Skeletal muscle cell (primary cell): ENCODE measurements around the gene SETBP1.

Experiments used
- DNase-seq: peaks from one replicate; pipeline ENCODE4 v3.0.0-alpha.2; 2010; ENCODE audit warnings: low read depth
- H3K4me3 ChIP-seq: 2 replicates; pipeline ENCODE4 v1.5.1; 2011; ENCODE audit warnings: low read depth, mild to moderate bottlenecking, control low read depth, low read length, moderate library complexity

The SETBP1 gene

DNA sequence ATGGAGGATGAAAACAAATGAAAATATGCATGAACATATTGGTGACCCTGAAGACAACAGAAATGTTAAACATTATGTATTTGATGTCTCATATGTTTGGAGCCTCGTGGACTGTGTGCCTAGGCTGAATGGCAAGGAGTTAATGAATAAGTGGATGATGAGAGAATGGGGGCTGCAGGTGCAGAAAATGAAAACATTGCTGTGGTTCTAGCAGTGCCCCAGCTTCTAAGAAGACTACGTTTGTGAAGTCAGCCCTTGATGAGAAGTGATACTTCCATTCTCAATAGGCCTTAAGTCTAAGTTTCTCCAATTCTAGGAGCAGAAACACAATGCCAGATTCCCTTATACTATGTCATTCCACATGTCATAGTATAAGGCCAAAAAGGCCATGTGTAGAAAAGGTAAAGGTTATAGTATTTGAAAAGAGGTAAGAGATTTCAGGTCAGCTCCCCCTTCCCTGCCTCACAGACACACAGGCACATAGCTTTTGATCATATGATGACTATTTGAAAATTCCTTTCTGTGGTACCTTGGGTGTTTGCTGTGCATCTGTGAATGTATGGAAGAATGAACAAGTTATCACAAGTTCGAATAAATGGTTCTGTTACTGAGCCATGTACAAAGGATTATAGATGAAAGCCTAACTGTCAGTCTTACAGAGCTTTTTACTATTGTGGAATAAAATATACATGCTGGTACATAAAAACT, 280.8 kb downstream of the SETBP1 start:
- DNase-seq = no peak
- H3K4me3 ChIP-seq = no peak overlapping the region

DNA sequence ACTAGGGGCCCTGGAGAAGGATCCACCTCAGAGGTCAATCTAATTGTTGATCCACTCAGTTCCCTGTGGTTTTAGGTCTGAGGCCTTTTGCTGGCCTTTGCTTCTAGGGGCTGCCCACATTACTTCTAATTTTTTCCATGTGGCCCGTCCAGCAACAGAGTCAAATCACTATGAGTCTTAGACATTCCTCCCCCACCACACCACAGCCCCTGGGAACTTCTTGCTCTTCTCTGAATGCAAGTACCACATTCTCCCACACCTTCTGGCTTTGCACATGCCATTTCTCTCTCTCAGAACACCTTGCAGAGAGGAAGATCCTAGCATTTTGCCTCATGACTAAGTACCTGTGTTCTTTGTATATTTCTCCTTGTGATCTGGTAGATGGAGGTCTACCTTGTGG, 286.9 kb downstream of the SETBP1 start:
- no peak for DNase-seq
- H3K4me3 ChIP-seq = no peak overlapping the region

DNA sequence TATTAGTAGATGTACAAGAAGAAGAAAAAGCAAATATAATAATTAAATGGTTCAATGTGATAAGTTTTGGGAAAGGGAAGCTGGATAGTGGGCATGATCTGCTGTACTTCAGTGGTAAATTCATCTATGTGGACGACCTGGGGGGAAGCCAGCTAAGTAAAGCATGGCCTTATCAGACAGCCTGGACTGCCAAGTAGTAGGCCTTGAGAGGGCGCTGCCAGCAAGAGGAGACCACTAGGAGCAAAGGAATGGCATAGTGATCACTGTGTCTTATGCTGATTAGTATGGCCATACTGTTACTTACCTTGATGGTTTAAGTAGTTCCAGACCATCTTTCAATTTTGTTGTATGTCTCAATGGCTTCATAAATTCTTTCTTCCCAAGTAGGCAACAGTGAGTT, 287.6 kb downstream of the SETBP1 start:
- no peak overlapping the region for H3K4me3 ChIP-seq
- no peak for DNase-seq

DNA sequence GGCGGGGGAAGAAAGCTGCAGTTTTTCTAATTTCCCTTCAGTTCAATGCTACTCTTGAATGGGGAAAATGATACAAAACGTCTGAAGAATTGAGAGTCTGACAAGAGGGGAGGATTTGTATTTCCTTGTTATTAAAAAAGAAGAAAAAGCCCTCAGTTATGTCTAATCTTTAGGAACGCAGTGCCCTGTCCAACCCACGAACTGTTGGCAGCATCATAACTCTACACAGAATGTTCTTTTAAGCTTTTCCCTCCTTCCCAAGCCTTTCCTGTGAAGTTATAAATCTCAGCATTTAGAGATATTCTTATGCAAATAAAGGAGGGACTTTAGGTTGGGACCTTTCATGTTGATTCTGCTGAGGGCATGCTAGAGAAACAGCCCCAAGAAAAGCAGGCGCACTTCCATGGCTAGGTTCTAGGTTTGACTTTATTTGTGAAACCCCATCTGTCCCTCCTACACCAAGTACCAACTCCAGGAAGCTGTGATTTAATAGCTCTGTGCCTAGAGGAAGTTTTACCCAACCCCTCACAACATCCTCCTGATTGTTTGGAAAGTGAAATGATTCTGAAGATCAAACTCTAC, 288.6 kb downstream of the SETBP1 start:
- no peak overlapping the region for H3K4me3 ChIP-seq
- DNase-seq = no peak

DNA sequence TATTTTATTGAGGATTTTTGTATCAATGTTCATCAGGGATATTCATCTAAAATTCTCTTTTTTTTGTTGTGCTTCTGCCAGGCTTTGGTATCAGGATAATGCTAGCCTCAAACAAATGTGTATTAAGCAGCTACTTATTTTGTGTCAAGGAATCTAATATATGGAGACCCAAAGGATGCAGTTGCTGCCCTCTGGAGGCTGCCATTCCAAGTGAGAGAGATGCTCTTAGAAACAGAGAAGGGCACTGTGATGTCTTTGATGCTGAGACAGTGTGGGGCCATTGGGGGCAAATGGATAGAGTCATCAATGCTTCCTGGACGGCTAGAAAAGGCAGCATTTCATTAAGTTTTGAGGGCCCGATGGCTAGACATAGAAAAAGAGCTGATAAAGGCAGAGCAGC, 292.6 kb downstream of the SETBP1 start:
- no peak overlapping the region for H3K4me3 ChIP-seq
- DNase-seq = no peak

DNA sequence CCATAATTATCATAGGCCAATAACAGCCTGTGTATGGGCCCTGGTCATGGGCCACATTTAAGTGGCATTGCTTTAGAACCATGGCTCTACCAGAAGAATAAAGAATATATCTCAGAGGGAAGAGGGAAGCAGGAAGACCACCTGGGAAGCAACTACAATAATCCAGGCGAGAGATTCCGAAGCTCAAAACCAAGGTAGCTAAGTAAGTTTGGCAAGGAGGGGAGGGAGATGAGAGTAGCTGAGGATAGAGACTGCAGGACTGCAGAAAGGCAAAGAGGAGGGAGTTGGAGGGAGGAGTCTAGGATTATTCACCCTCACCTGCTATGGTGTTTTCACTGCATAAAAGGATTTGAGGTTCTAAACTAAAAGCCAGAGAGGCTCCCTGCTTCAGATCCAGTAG, 293.5 kb downstream of the SETBP1 start:
- no peak overlapping the region for H3K4me3 ChIP-seq
- DNase-seq = no peak

DNA sequence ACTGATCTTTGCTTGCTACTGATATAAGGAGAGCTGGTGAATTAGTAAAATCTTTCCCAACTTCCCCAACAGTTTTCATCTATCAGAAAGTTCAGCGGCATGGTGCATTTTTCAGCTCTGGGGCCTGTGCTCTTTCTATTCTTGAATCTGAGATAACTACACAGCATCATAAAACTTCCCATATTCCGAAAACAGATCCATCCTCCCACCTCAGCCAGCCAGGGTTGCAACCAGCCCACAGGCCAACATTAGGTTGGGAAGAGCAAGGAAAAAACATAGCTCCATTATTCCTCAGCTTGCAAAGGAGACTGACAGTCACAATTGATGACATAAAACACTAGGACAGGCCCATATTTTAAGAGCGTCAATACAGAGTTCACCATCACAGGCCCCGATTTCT, 297.2 kb downstream of the SETBP1 start:
- H3K4me3 ChIP-seq = no peak overlapping the region
- no peak for DNase-seq

DNA sequence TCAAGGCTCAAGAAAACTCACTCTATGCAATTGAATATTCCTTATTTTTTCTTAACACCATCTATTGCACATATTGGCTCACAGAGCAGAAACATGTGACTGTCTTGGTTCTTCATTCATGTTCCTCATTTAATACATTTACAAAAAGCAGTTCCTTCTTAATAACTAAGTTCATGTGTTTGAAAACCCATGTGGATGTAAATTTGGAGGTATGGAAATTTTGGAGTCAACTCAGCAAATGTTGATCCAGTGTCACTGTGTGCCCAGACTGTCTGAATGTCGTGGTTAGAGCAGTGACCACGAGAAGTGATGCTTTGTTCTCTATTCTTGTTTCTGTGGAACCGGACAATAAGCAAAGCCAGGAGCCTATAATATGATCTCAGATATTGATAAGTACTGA, 299.1 kb downstream of the SETBP1 start:
- H3K4me3 ChIP-seq = no peak overlapping the region
- no peak for DNase-seq

DNA sequence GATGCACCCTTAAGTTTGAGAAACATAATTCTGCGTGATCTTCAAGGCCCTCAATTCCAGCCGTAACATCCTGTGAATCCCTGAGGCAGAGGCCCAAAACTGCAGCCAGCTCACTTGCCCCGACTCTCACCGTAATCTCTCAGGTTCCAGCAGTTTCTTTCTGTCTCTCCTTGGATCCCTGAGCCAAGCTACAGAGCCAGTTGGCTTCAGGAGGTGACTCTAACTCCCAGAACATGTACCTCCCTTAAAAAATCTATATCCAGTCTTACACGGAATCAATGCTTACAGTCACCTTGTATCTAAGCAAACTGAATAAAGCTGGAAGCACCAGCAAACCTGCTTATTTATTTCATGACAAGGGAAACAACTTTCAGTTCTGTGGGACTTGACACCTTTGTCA, 300.4 kb downstream of the SETBP1 start:
- no peak for DNase-seq
- H3K4me3 ChIP-seq = no peak overlapping the region

DNA sequence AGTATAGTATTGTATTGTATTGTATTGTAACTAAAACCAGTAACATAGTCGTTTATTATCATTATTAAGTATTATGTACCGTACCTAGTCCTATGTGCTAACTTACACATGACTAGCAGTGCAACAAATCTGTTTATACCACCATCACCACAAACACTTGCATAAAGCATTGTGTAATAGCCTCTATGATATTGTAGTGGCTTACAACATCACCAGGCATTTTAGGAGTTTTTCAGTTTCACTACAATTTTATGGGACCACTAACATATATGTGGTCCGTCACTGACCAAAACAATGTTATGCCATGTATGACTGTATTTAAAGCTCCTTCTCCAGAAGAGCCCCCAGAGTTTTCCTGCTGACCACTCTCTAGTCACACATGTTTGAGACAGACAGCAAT, 306.2 kb downstream of the SETBP1 start:
- no peak for DNase-seq
- H3K4me3 ChIP-seq = no peak overlapping the region

DNA sequence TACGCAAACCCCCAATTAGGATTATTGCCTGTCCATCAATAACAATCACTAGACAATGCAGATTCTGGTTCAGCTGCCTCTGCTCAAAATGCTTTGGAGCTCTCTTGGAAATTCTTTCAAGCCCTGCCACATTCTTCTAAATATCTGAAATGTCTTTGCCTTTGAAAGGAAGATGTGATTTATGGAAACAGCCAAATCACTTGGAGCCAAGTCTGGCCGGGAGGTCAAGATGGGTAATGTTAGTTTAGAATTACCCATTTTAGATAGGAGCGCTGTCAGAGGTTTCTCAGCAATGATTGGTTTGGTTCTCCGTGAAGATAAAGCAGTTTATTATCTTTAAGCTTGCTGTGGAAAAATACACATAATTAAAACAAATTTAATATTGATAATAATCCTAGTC, 306.7 kb downstream of the SETBP1 start:
- DNase-seq = no peak
- H3K4me3 ChIP-seq = no peak overlapping the region

DNA sequence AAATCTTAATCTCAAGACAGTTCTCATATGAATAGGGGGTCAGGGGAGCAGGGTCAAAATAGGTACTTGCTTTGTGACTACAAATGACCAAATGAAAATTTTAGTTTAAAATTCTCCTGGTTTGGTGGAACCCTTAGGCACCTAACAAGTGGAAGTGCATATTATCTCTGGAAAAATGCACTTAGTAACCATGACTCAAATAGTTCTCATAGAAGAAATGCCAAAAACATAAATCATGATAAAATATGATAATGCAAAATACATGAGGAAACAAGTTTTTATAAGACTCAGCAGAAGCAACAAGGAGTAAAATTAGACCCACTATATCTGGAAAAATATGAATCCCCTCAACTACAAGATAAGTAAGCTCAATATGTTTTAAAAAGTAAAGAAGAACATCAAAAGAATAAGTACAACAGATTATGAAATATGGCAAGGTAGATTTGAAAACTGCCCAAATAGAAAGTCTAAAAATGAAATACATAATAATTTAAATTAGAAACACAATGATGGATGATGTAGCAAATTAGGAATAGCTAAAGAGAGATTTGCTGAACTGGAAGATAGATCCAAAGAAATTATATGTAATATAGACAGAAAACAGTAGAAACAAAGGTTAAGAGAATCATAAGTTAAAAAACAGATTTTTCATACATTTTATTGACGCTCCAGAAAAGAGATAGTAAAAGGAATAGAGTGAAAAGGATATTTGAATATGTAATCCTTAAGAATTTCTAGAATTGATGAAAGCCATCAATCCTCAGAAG, 308.3 kb downstream of the SETBP1 start:
- no peak overlapping the region for H3K4me3 ChIP-seq
- DNase-seq = no peak

DNA sequence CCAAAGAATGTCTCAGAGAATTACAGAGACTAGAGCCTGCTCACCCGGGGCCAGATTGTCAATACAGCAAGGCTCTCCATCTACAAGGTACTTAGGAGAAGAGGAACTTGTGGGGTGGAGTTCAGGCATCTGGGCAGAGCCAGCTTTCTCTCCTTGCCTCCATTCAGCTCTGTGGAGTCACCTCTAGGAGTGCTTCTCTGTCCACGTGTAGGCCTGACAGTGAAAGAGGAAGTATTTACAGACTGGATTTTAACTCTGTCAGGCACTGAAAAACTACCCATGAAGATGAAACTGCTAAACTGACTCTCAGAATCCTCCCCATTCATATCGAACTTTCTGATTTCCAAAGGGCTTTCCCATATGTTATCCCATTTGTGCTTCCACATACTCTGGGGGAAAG, 315.6 kb downstream of the SETBP1 start:
- no peak for DNase-seq
- no peak overlapping the region for H3K4me3 ChIP-seq

DNA sequence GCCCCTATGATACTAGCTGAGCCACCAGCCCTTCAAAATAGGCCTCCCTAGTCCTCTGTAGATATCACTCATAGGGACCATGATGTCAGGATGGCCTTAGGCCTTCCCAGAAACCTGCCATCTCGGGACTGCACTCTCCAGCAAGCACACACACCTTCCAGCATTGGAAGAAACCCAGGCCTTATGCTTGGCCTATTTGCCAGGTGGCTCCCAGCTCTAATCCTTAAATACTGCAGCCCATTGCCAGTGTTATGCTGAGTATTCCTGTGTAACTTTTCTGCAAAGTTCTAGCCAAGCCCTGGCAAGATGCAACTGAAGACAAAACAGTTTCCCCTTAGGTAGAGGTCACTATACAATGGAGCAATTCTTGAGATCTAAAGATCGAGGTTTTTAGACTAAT, 316.5 kb downstream of the SETBP1 start:
- no peak for DNase-seq
- no peak overlapping the region for H3K4me3 ChIP-seq

DNA sequence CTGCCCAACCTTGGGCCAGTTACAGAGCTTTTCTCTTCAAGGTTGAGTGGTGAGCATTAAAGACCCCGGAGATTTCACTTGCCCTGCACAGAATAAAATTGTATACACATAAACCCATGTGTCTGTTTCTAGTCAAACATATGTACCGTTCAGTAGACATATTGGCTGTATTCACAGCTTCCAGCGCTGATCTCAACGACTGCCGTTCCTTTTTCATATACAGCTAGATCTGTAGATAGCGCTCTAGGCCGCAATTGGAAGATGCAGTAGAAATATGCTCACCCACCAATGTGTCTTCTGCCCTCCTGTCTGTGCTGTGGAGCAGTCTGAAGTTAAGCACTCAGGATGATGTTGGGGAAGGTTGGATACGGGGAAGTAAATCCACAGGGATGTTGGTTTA, 317.7 kb downstream of the SETBP1 start:
- DNase-seq = no peak
- no peak overlapping the region for H3K4me3 ChIP-seq

DNA sequence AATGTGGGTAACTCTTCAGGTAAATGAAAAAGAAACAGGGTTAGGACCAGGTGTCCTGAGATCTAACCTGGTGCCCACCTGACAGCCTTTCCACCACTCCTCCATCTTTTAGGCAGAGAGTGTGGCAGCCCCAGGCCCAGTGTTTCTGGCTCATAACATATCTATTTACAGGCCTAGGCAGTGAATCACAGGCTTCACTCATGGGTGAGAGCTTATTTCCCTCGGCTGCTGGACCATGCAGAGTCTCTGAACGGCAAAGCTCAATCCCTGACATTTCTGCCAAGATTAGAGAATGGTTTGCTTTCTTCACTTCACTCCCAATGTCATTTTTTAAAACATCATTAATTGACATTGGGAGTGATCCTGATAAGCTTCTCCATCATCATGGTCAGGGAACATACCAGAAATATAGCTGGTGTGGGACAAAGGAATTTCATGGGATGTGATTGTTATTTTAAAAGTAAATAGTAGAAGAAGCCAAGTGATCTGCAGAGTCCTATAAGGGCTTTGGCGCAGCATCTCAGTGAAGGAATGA, 323.9 kb downstream of the SETBP1 start:
- no peak for DNase-seq
- no peak overlapping the region for H3K4me3 ChIP-seq

DNA sequence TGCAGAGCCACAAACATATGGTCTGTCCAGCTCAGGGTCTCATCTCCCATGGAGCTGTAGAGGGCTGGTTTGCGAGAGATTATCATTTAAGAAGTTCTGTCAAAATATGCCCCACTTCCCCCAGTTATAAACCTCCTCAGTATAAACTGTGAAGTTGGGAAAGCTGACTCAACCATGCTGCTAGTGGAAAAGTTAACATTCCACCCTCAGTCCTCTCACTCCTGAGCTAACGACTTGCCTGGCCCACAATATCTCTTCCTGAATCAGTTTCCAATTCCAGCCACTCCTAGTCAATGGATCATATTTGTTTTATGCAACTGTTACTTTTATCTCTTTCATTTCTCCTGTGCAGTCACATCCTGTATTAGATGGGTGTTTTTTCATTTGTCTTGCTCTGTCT, 326.2 kb downstream of the SETBP1 start:
- no peak overlapping the region for H3K4me3 ChIP-seq
- no peak for DNase-seq

DNA sequence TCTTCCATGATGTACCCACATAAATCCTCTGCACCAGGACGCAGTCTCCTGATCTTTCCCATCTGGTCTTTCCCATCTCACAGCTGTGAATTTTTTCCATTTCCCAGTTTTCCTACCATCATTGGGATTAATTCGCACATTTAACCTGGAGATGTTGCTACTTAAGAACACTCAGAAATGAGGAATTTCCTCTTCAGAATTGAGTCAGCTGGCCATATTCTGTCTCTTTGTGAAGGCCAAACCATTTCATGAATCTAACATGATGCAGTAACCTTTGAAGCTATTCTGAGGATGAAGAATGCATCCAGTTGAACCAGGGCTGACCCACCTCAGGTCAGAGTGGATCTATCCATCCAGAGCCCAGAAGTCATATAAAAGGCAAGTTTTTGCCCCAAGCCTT, 326.8 kb downstream of the SETBP1 start:
- H3K4me3 ChIP-seq = no peak overlapping the region
- no peak for DNase-seq

DNA sequence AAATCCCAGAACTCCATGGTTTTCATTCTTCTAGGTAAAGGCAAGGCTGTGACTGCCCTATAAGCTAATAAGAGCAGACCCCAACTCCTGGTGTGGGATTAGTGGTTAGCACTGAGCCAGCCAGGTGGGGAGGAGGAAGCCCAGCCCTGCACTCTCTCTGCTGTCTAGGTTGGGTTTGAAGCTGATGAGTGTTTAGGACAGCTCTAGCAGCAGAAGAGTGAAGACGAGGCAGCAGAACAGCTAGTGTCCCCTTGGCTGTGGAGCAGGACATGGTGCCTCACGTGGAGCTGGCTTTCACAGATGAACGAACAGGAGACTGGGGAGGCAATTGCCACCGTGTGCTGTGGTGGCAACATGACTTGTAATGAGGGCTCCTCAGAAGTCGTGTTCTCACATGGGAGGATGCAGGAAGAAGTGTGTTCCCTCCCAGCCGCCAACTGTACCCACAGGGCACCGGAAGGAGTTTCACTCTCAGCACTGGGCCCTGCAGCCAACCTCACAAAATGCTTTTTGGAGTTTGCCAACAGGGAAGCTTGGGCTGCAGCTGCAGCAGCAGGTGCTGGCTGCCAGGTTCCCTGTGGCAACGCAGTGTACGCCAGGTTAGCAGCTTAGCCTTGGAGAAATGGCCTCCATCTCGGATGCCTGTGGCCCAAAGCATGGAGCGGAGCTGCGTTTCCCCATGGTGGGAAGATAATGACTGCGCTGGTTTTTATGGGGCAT, 328.2 kb downstream of the SETBP1 start:
- no peak overlapping the region for H3K4me3 ChIP-seq

DNA sequence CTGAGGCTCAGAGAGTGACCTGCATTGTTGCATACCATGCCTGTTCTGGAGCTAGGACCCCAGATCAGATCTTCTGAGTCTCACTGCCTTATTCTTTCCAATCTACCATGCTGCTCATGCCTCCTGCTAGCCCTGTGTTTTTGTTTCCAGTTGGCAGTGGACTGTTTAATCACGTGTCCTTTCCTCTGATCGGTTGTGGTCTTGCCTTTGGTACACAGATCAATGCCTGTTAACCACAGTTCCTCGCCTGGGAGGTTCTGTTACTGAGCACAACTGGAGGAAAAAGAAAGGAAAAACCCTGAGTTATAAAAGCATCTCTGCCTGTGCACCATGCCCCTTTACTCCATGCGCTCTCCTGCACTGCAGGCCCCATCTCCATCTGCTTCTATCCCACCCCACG, 329.1 kb downstream of the SETBP1 start:
- no peak for DNase-seq
- H3K4me3 ChIP-seq = no peak overlapping the region

More for the DNA sequence above, 328.2 kb downstream of the SETBP1 start:
- no peak for DNase-seq
